Colon (tissue), 2 donors: Measurements from ENCODE around the gene KIF13A.
"Not testable (repeated sequence)": the region's sequence is repeated elsewhere in the genome, so short reads cannot be mapped to it uniquely, and the experiment has no call there.

ENCODE experiments used
- FAIRE-seq: peaks from 2 replicates; lab custom pipeline; 2012; peaks lifted over from hg19 to GRCh38; lab: Jason Lieb, UNC
- donor health status: control.
- donor health status: control.

The KIF13A gene

DNA sequence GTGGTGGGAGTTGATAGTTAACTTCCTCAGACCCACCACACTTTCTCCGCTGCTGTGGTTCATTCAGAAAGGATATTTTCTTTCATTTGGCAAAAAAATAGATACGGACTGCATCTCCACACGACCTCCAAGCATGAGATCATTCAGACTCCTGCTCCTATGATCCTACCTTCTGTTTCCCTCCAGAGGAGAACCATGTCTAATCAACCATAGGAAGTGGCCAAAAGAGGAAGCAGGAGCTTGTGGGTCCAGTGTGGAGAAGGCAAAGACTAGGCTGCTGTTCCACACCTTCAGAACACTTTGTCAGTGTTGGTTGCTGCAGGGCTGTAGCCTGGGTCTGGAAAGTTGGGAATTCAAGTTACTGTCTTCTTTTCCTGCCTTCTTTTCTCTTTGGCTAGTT is 10.6 kb upstream of the KIF13A start:
- no peak for FAIRE-seq

DNA sequence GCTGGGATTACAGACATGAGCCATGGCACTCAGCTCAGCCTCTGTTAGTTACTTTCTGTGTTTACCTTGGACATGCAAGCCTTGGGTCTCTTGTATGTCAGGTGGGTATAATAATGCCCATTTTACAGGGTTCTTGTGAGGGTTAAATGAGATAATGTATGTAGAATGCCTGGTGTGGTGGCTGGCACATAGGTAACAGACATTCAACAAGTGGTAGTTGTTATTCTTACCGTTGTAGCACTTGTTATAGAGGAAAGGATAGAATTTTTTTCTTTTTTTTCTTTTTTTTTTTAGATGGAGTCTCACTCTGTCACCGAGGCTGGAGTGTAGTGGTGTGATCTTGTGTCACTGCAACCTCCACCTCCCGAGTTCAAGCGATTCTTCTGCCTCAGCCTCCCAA is 8.0 kb upstream of the KIF13A start:
- no peak for FAIRE-seq

DNA sequence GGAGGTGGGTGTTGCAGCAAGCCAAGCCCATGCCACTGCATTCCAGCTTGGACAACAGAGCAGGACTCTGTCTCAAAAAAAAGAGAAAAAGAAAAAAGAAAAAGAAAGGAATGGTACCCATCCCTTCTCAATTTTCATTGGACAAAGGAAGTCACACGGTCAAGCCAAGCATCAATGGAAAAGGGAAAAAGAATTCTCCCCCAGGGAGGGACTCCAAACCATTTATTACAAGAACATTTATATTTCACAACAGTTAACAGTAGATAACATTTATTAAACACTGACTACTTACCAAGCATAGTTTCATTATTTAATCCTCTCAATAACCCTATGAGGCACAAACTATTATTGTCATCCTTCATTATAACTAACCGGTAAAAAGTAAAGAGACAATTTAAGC is 6.6 kb upstream of the KIF13A start:
- FAIRE-seq = no peak

DNA sequence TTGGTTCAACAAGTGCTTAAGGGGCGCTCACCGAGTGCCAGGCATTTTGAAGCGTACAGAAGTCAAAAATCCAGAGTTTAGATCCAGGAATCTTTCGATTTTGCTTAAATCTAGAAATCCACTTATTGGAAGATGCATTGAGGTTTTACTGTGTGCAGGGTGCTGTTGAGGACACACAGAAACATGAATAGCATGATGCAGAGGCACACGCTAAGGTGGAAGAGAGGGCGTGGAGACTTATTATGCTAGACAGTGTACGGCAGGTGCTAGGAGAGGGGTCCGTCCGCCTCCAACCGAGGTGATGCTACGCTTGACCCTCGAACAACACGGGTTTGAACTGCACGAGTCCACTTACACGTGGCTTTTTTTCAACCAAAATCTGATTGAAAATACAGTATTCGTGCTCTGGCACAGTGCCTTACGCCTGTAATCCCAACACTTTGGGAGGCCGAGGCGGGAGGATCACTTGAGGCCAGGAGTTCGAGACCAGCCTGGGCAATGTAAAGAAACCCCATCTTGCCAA is 1.0 kb upstream of the KIF13A start:
- FAIRE-seq = no peak

DNA sequence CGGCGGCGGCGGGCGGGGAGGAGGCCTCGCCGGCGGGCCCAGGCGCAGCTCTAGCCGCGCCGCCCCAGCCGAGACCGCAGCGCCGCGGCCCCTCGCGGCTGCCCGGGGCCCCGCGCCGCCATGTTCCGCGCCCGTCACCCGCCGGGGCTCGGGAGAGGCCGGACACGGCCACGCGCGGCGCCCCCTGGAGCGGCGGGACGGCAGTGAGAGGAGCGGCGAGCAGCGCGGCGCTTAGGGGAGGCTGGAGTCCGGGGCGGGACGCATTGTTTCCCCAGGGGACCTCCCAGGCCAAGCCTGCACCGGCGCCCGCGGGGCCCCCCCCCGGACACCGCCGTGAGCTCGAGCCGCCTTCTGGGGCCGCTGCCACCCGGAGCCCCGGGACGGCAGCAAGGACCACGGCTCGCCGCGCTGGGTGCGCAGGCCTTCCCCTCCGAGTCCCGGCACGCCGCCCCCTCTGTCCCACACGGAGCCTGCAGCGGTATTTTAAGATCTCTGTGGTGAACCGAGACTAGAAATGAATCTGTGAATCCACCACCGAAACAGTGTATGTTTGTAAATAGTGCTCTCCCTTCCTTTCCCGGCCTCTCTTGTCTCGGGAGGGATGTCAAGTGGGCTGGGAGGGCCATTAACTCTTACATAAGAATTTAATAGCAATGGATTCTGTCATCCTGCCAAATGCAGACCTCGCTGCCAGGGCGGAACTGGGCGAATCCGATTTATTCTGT is 424 bp upstream of the KIF13A start:
- no peak for FAIRE-seq

DNA sequence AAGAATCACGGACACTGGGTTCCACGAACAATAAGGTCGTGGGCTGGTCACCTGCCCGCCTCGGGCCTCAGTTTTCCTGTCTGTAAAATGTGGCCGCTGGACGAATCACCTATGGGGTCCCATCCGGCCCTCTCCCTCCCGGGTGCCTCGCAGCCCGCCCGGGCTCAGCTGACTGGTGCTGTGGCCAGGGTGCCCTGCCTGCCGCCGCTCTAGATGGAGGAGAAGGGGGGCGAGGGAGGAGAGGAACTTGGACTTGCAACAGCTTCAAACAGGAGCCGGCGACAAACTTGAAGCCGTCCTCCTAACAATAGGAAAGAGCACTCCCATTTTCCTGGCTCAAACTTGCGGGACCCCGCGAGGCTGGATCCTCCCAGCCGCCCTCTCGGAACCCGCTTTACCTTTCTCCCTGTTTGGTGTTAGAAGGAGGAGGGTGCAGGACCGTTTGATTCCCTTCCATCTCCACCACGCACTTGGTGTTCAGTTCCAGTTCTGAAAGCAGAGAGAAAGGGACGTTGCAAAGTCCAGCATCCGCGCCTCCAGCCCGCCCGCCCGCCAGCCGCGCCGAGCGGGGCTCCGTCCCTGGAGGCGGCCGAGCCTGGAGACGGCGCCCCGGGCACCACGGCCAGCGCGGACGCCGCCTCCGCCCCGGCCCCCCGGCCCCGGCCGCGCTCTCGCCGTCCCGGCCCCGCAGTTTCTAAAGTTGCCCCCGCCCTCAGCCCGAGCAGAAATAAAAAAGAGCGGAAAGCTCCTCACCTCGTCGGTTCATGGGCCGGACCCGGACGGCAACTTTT is 584 bp downstream of the KIF13A start:
- no peak for FAIRE-seq

DNA sequence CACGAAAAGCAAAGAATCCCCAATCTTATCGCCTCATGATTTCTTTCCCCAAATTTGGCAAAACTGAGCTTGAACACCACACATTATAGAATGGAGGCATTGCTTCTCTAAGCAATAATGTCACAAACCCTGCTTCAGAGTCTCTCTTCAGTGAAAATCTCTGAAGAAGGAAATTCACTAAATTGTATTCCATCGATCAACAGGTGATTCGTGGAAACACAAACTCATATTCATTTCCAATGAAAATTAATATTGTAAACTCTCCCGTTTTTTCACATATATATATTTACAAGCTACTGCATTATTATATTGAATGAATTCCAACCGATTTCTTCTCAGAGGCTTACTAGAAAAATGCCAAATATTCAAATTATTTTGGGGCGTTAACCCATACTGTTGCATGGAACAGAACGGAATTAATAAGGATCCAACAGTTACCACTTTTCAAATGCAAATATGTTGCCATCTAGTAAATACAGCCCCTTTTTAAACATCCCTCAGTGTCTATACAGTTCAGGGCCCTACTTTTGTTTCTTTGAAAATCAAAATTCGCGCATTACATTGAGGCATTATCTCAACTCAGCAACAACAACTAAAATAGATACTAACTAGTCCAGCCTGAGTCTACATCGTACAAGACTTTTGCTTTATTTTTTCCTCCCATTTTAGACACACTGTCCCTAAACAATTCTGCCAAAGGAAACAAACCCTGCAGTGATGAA is 1.3 kb downstream of the KIF13A start:
- FAIRE-seq = no peak

DNA sequence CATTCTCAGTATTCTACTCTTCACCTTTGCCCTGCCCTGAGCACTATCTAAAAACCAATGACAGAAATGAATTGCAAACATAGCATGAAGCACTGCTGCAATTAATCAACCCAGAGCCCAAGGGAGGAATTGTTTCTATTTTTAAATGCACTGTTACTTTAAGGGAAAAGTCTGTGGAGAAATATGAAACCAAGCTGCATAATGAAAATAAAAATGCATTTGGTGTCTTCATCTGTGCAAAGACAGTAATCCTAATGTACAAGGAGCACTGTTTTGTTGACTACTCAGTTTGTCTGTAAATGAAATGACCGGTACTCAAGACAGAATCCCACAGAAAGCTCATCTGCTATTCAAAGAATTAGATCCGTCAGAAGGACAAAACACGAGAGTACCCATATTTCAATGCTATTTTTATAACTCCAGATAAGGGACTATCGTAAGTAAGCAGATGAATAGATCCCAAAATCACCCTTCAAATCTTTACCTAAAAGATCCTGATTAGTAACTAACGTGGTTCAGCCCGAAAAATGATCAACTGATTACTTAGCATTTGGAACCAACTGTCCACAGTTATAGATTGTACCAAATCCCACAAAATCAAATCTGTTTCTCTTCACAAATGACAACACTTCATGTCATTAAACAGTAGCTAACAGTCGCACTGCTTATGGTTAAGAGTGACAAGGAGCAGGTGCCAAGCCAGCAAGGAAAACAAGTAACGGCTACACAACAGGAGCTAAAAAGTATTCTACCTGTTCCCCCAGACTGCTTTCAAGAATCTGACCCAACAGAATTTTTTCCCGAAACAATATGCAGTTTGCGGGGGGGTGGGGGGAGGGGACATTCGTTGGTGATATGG is 2.4 kb downstream of the KIF13A start:
- FAIRE-seq = no peak

DNA sequence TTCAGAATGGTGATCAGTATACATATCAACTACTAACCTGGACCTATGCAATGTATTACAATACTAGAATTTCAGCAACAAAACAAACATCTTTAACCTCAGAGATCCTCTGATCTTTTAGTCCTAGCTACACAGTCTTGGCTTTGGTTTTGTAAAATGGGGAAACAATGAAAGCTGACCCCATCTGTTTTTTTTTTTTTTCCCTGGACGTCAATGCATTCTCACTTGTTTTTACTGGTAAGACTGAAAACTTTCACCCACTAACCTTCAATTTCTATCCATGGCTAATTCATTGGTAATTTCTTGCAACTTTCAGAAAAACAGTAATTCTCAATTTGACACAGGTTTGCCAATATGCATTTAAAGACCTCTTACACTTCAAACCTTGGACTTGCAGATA is 3.0 kb downstream of the KIF13A start:
- FAIRE-seq = no peak

DNA sequence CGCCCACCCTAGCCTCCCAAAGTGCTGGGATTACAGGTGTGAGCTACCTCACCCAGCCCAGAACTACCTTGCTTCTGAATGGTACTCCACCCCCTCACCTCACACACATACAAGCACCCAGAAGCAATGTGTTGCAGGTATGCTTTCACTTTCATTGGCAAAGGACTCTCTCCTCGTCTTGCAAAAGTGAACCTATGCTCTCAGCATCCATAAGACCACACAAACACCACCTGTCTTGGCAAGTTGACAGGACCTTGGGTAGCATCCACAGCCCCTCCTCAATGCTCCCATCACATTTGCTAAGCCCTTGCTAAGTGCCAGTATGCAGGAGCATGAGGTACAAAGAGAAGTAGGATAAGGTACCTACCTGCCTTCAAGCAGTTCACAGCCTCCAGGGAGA is 3.7 kb downstream of the KIF13A start:
- FAIRE-seq = no peak

DNA sequence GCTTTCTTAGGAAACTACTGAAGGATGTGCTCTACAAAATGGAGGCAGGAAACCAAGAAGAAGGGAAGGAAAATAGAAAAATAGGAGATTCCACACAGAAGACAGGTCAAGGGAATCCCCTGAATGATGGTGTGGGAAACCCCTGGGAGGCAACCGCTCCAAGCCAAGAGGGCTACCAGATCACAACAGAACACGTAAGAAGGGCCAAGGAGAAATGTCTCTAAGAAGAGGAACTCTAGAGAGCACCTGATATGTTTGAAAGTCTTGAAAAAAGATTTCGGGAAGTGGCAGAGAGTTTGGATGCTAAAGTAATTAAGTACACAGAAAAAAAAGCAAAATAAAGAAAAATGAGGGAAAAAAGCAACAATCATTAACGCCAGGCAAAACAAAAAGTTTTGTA is 7.1 kb downstream of the KIF13A start:
- no peak for FAIRE-seq

DNA sequence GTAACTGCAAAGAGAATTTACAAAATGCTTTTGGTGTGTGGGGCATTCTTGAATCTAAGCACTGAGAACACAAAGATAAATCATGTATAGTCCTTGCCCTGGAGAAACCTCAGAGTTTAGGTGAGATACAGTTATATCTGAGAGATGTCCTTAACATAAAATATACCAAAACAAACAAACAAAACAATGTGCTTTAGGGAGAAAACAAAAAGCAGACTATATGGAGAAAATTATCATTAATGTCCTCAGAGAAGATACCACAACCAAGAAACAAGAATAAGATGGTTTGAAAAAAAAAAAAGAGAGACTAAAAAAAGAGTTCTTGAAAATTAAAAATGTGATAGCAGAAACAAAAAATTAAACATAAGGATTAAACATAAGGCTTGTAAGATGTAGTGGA is 8.0 kb downstream of the KIF13A start:
- no peak for FAIRE-seq

DNA sequence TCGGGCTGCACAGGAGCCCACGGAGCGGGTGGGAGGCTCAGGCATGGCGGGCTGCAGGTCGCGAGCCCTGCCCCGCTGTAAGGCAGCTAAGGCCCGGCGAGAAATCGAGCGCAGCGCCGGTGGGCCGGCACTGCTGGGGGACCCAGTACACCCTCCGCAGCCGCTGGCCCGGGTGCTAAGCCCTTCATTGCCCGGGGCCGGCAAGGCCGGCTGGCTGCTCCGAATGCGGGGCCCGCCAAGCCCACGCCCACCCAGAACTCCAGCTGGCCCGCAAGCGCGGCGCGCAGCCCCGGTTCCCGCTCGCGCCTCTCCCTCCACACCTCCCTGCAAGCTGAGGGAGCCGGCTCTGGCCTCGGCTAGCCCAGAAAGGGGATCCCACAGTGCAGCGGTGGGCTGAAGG is 11.2 kb downstream of the KIF13A start:
- FAIRE-seq = not testable (repeated sequence)

DNA sequence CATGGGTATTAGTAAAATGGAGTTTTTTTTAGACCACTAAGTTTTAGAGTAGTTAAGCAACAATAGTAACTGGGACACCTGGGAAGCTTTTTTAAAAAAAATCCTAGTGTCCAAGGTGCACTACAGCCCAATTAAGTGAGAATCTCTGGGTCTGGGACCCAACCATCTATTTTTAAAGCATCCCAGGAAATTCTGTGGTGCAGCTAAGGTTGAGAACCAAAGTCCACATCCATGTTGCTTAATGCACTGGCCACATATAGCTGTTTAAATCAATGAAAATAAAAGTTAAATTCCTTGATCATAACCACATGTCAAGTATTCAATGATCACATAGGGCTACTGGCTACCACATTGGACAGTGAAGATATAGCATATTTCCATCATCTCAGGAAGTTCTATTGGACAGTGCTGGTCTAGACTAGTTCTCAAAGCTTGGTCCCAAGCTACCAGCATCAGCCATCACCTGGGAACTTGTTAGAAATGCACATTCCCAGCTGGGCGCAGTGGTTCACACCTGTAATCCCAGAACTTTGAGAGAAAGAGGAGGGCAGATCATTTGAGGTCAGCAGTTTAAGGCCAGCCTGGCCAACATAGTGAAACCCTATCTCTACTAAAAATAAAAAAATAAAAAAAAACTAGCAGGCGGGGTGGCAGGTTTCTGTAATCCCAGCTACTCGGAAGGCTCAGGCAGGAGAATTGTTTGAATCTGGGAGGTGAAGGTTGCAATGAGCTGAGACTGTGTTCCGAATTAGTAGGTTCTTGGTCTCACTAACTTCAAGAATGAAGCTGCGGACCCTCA is 12.7 kb downstream of the KIF13A start:
- FAIRE-seq = no peak

DNA sequence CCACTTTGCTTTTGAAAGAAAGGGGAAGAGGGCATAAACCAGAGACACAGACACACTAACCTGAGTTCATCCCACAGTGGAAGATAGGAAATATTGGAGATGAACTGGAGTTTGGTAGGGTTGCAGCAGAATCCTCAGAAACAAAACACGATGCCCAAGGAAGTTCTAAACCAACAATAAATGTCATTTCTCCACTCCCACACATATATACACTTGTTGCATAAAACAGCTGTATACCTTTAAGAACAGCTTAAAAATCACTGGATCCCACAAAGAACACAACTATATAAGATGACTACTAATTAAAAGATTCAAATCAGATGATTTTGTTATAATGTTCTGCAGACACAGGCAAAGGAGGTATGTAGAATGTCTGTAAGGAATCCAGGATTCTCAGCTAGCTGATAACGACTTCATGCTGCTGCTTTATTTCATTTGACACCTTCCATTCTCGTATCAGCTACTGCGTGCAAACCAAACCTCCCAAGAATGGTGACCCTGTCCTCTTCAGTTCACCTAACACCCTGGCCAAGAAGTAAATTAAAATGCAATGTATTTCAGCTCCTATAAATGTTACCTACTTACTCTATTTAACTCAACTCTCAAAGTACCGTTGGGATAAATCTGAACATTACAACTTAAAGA is 14.3 kb downstream of the KIF13A start:
- FAIRE-seq = no peak

DNA sequence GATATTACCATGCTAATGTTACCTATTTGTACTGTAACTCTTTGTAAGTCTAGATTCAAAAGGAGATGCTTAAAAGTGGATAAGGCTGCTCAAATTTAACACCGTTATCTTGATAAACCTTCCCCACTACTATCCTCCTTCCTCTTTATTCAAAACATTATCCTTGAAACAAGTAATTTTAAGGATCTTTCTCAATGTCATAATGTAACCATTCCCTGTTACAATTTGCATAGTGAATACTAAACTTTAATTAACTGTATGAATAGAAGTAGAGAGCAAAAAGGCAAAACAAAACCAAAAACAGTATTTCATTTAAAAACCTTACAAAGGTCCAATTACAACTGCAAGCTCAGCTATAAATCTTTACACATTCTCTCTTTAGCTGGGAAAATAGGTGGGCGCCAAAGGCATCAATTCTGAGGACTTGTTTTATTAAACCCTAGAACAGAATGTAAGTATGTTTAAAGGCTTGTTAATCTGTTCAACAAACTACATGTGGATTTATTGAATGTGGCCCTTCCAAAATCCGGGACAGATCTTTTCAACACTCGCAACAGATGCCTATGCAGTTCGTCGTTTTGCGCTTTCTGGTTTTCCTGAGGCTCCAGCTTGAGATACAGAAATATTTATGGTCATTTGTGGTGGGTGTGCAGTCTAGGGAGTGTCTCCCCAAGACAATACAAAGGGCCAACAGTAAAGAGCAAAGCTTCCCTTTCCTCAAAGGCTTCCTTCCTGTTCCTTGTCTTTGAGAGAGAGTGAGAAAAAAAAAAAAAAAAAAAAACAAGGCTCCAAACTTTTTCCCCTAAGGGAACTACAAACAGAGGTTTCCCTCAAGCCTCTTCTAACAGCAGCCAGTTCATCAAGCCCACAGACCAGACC is 15.1 kb downstream of the KIF13A start:
- no peak for FAIRE-seq

DNA sequence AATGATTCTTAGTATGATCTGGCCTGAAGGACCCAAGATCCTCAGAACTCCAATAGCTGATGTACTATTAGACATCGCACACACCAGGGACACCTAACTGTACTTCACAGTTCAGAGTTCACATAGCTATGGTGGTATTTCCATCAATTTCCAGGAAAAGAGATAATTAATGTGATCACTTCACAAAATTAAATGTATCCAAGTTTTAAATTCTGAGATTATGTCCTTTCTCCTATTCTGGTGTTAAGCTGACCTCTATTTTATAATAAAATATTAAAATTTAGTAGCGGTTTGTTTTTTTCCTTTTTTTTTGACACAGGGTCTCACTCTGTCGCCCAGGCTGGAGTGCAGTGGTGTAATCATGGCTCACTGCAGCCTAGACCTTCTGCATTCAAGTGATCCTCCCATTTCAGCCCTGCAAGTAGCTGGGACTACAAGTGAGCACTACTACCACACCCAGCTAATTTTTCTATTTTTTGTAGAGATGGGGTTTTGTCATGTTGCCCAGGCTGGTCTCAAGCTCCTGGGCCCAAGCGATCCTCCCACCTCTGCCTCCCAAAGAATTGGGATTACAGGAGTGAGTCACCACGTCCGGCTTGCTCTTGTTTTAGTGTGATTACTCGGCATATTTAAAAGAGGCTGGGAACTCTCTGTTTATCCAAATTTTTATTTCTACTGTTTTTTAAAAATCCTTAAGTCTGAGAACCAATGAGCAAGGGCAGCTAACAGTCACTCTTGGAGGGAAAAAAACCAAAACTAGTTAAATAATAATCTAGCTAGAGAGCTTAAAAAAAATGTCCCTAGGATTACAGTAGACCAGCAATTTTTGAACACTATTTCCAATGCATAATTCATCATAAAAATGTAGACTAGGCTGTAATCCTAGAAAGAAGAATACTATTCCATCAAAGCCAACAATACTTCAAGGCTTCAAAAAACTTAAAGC is 16.0 kb downstream of the KIF13A start:
- no peak for FAIRE-seq

DNA sequence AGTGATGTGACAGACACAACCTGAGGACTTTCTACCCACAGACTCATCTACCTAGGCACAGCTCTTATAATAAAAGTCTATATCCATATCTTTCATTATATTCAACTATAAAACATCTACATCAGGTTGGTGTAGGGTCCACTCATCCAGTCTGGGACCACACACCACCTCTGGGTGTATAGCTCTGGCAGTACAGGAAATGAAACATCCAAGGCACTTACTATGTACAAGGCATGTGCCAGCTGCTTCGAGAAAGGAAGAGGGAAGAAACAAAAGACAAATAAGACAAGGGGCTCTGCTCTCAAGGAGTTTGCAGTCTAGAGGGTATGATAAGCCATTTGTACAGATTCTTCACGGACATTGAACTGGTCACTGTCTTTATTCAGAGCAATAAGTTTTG is 18.6 kb downstream of the KIF13A start:
- no peak for FAIRE-seq
